AML-193 (cell line): ENCODE data around the gene AFF3.
A peak's percentile ranks its signal among the peaks of the same experiment; 100 is the strongest.
"Not testable (repeated sequence)": the region's sequence is repeated elsewhere in the genome, so short reads cannot be mapped to it uniquely, and the experiment has no call there.

Source experiments
- DNase-seq, 2 experiments: peaks; one replicate each; lab custom pipeline; 2025; lab: John Stamatoyannopoulos, UW

The AFF3 gene

GRCh38 chr2:100142393-100142792 is at the start of gene AFF3:
AFF3 (minus strand) TSS chr2:100142590; CDS start chr2:100104454, 38,136 bp downstream.
- no peak for DNase-seq

GRCh38 chr2:100189387-100189786 is 47.0 kb upstream of the AFF3 start:
- no peak for DNase-seq

- DNase-seq = no peak
Observed at GRCh38 chr2:100188326-100188725, 45.9 kb upstream of the AFF3 start.

- DNase-seq = no peak
Observed at GRCh38 chr2:100186126-100186525, 43.7 kb upstream of the AFF3 start.

- DNase-seq = no peak
Observed at GRCh38 chr2:100185516-100185915, 43.1 kb upstream of the AFF3 start.

GRCh38 chr2:100185105-100185504 is 42.7 kb upstream of the AFF3 start:
- no peak for DNase-seq

GRCh38 chr2:100184055-100184737 is 41.8 kb upstream of the AFF3 start:
- peak in 1 of 2 experiments; percentile 0 for DNase-seq

GRCh38 chr2:100182494-100183361 is 40.3 kb upstream of the AFF3 start:
- no peak for DNase-seq

GRCh38 chr2:100180503-100180902 is 38.1 kb upstream of the AFF3 start:
- DNase-seq = no peak

GRCh38 chr2:100179806-100180205 is 37.4 kb upstream of the AFF3 start:
- no peak for DNase-seq

- no peak for DNase-seq
Observed at GRCh38 chr2:100178864-100179263, 36.5 kb upstream of the AFF3 start.

- peak in 1 of 2 experiments; percentile 5 for DNase-seq
Observed at GRCh38 chr2:100178085-100178788, 35.8 kb upstream of the AFF3 start.

GRCh38 chr2:100176925-100177324 is 34.5 kb upstream of the AFF3 start:
- DNase-seq = no peak

- DNase-seq = no peak
Observed at GRCh38 chr2:100174026-100174431, 31.6 kb upstream of the AFF3 start.

- DNase-seq = no peak
Observed at GRCh38 chr2:100166701-100167100, 24.3 kb upstream of the AFF3 start.

GRCh38 chr2:100163605-100164004 is 21.2 kb upstream of the AFF3 start:
- DNase-seq = no peak

GRCh38 chr2:100161945-100162620 is 19.7 kb upstream of the AFF3 start:
- no peak for DNase-seq

- no peak for DNase-seq
Observed at GRCh38 chr2:100160396-100160795, 18.0 kb upstream of the AFF3 start.

- DNase-seq = not testable (repeated sequence)
Observed at GRCh38 chr2:100151832-100152231, 9.4 kb upstream of the AFF3 start.

GRCh38 chr2:100151310-100151709 is 8.9 kb upstream of the AFF3 start:
- DNase-seq = no peak

GRCh38 chr2:100148883-100149282 is 6.5 kb upstream of the AFF3 start:
- no peak for DNase-seq

- DNase-seq = no peak
Observed at GRCh38 chr2:100146657-100146960, 4.2 kb upstream of the AFF3 start.
